Neural cell (in vitro differentiated cells): ENCODE measurements around the gene CYP3A5. TPM values are rescaled to one million over a fixed set of nuclear protein-coding genes. Genes with fewer than 3 reads are reported as not detected.

Source experiments
- H2AFZ ChIP-seq: fragments of 200-600, 300-800 bp; sonication (generic), shearing (Covaris generic); 2 replicates; pipeline ENCODE4 v1.6.0; 2014; ENCODE audit warnings: low read depth, mild to moderate bottlenecking, antibody characterized with exemption, low read length, moderate library complexity
- H3F3A ChIP-seq: fragments of 200-600 bp; shearing (Covaris generic); 2 replicates; pipeline ENCODE4 v1.6.1; 2016; ENCODE audit warnings: mild to moderate bottlenecking, moderate library complexity, mixed read lengths, antibody characterized with exemption, low read length; ENCODE audit not compliant: insufficient read depth, poor library complexity, severe bottlenecking
- H3K27ac ChIP-seq: fragments of 200-600, 300-800 bp; sonication (generic), shearing (Covaris generic); 2 replicates; pipeline ENCODE4 v1.5.1; 2014; ENCODE audit warnings: mild to moderate bottlenecking, low read length, moderate library complexity
- H3K27me3 ChIP-seq: fragments of 300-800, 200-600 bp; sonication (generic), shearing (Covaris generic); 2 replicates; pipeline ENCODE4 v1.6.0; 2014; ENCODE audit warnings: mild to moderate bottlenecking, low read depth, low read length, moderate library complexity; ENCODE audit not compliant: insufficient read depth
- H3K36me3 ChIP-seq: fragments of 300-800, 200-600 bp; sonication (generic), shearing (Covaris generic); 2 replicates; pipeline ENCODE4 v1.5.1; 2014; ENCODE audit warnings: mild to moderate bottlenecking, antibody characterized with exemption, low read length, moderate library complexity; ENCODE audit not compliant: insufficient read depth
- H3K4me2 ChIP-seq: fragments of 300-800, 200-600 bp; sonication (generic), shearing (Covaris generic); 2 replicates; pipeline ENCODE4 v1.6.0; 2014; ENCODE audit warnings: mild to moderate bottlenecking, low read length
- H3K4me3 ChIP-seq: fragments of 300-800, 200-600 bp; sonication (generic), shearing (Covaris generic); 2 replicates; pipeline ENCODE4 v1.5.1; 2014; ENCODE audit warnings: mild to moderate bottlenecking, low read length, moderate library complexity
- H3K79me2 ChIP-seq: fragments of 200-600 bp; shearing (Covaris generic); replicated peaks from 2 replicates; pipeline ENCODE4 v1.6.0; 2014; ENCODE audit warnings: mild to moderate bottlenecking, low read length, moderate library complexity; ENCODE audit not compliant: insufficient read depth
- H3K9ac ChIP-seq: fragments of 300-800, 200-600 bp; sonication (generic), shearing (Covaris generic); 2 replicates; pipeline ENCODE4 v1.6.1; 2016; ENCODE audit warnings: mild to moderate bottlenecking, low read length, mixed read lengths
- H3K9me2 ChIP-seq: fragments of 200-600 bp; shearing (Covaris generic); 2 replicates; pipeline ENCODE4 v1.6.1; 2016; ENCODE audit warnings: mild to moderate bottlenecking, low read length, mixed read lengths; ENCODE audit not compliant: insufficient read depth
- H3K9me3 ChIP-seq: fragments of 200-600, 300-800 bp; sonication (generic), shearing (Covaris generic); 2 replicates; pipeline ENCODE4 v1.6.1; 2016; ENCODE audit warnings: mild to moderate bottlenecking, mixed run types, low read length, moderate library complexity, mixed read lengths
- H4K20me1 ChIP-seq: fragments of 200-600 bp; shearing (Covaris generic); 2 replicates; pipeline ENCODE4 v1.6.1; 2016; ENCODE audit warnings: mild to moderate bottlenecking, mixed run types; ENCODE audit not compliant: insufficient read depth
- EZH2 ChIP-seq: fragments of 200-600, 300-800 bp; shearing (Covaris generic), sonication (generic); IDR thresholded peaks from 2 replicates; pipeline ENCODE4 v1.6.1; 2014; ENCODE audit warnings: antibody characterized with exemption, low read length, borderline replicate concordance, mild to moderate bottlenecking; ENCODE audit not compliant: insufficient read depth, poor library complexity, severe bottlenecking
- POLR2AphosphoS5 ChIP-seq: IDR thresholded peaks from 2 replicates; pipeline ENCODE4 v1.6.1; 2012
- RAD21 ChIP-seq: fragments of 450-650 bp; conservative IDR thresholded peaks from 2 replicates; pipeline ENCODE4 v1.6.1; 2014; ENCODE audit warnings: antibody characterized with exemption, mild to moderate bottlenecking, moderate library complexity
- REST ChIP-seq: IDR thresholded peaks from 2 replicates; pipeline ENCODE4 v1.6.1; 2012; ENCODE audit warnings: borderline replicate concordance
- SMC3 ChIP-seq: fragments of 450-650 bp; conservative IDR thresholded peaks from 2 replicates; pipeline ENCODE4 v1.6.1; 2014; ENCODE audit warnings: antibody characterized with exemption, mild to moderate bottlenecking, moderate library complexity; ENCODE audit not compliant: poor library complexity
- polyA plus RNA-seq: library from polyadenylated mRNA; depleted of rRNA; stranded (reverse); fragments of >200 nt; gene quantifications from 2 replicates; pipeline ENCODE4 v1.2.3, GENCODE V29; 2014
- TF ChIP-seq, protein P1 (sequence below): fragments of 450-650 bp; IDR thresholded peaks from 2 replicates; pipeline ENCODE4 v1.5.1; 2014; ENCODE audit warnings: antibody characterized with exemption, mild to moderate bottlenecking, moderate library complexity; ENCODE audit not compliant: poor library complexity, severe bottlenecking

The CYP3A5 gene
- polyA plus RNA-seq, 1 donor from 2014 or later: not detected

DNA sequence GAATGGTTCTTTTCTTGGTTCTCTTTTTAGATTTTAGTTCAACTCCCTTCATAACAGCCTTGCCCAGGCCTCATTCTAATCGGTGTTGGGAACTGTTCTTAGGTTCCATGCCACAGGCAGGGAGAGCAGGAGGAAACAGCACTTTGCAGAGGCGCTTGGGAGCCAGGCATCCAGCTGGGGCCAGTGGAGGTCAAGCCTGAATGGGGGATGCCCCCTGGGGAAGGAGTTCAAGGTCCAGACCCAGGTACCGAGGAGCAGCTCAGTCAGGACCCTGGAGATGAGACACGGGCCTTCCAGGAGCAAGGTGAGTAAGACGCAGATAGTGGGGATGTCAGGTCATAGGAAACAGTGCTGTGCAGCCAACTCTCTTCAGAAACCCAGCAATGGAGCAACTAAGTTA lies 58.5 kb downstream of the CYP3A5 start:
- Histone ChIP-seq H3F3A (no peaks in the 10 kb centered on the region), H2AFZ (no peak overlapping the region), H3K9me3 (no peaks in the 10 kb centered on the region), H3K9ac (no peak overlapping the region), H3K27me3 (no peaks in the 10 kb centered on the region), H3K4me3 (no peak overlapping the region), H3K9me2 (no peaks in the 10 kb centered on the region), H3K79me2 (peaks cover 16% of the 10 kb centered on the region), H3K4me2 (no peak overlapping the region), H3K36me3 (peaks cover 6% of the 10 kb centered on the region), H4K20me1 (no peaks in the 10 kb centered on the region), H3K27ac (no peak overlapping the region)
- TF ChIP-seq POLR2AphosphoS5 (no peak), EZH2 (no peak), REST (no peak)

- Histone ChIP-seq H3K36me3 (peaks cover 6% of the 10 kb centered on the region), H3K9ac (no peak overlapping the region), H3K9me2 (no peaks in the 10 kb centered on the region)
These were observed 60.1 kb downstream of the CYP3A5 start for GRCh38 chr7:99619571-99620130.

More at GRCh38 chr7:99619571-99620130, 60.1 kb downstream of the CYP3A5 start:
- peaks cover 16% of the 10 kb centered on the region for H3K79me2 ChIP-seq
- no peaks in the 10 kb centered on the region for H3K27me3 ChIP-seq
- no peak overlapping the region for H2AFZ ChIP-seq
- H3K4me2 ChIP-seq: no peak overlapping the region
- H3K27ac ChIP-seq: no peak overlapping the region
- no peaks in the 10 kb centered on the region for H3F3A ChIP-seq
- H4K20me1 ChIP-seq: no peaks in the 10 kb centered on the region
- TF ChIP-seq REST (no peak), SMC3 (no peak), RAD21 (no peak), POLR2AphosphoS5 (no peak)
- TF ChIP-seq, protein P1, sequence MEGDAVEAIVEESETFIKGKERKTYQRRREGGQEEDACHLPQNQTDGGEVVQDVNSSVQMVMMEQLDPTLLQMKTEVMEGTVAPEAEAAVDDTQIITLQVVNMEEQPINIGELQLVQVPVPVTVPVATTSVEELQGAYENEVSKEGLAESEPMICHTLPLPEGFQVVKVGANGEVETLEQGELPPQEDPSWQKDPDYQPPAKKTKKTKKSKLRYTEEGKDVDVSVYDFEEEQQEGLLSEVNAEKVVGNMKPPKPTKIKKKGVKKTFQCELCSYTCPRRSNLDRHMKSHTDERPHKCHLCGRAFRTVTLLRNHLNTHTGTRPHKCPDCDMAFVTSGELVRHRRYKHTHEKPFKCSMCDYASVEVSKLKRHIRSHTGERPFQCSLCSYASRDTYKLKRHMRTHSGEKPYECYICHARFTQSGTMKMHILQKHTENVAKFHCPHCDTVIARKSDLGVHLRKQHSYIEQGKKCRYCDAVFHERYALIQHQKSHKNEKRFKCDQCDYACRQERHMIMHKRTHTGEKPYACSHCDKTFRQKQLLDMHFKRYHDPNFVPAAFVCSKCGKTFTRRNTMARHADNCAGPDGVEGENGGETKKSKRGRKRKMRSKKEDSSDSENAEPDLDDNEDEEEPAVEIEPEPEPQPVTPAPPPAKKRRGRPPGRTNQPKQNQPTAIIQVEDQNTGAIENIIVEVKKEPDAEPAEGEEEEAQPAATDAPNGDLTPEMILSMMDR: no peak
- H3K4me3 ChIP-seq: no peak overlapping the region
- no peaks in the 10 kb centered on the region for H3K9me3 ChIP-seq
